HepG2 (cell line): Measurements from ENCODE around the gene WDR48. TPM values are rescaled to one million over a fixed set of nuclear protein-coding genes. Genes with fewer than 3 reads are reported as not detected.

Source experiments
- CCDC6 ChIP-seq: sonication (generic); formaldehyde crosslinking; IDR thresholded peaks from 2 replicates; pipeline ENCODE4 v1.8.1; 2022; ENCODE audit warnings: mild to moderate bottlenecking, missing genetic modification reagents, moderate library complexity
- CTCF ChIP-seq: sonication (generic); formaldehyde crosslinking; IDR thresholded peaks from 2 replicates; pipeline ENCODE4 v1.5.0; 2020; ENCODE audit warnings: mild to moderate bottlenecking, missing genetic modification reagents, moderate library complexity
- HNRNPL ChIP-seq: fragments of 200-400 bp; formaldehyde crosslinking; IDR thresholded peaks from 2 replicates; pipeline ENCODE4 v1.6.1; 2017; ENCODE audit warnings: mild to moderate bottlenecking, low read depth, low read length
- KDM1A ChIP-seq: IDR thresholded peaks from 2 replicates; pipeline ENCODE4 v1.6.1; 2016; ENCODE audit warnings: missing compliant biosample characterization
- TGIF2 ChIP-seq: IDR thresholded peaks from 2 replicates; pipeline ENCODE4 v1.6.1; 2016; ENCODE audit warnings: control low read depth, missing compliant biosample characterization
- ZNF276 ChIP-seq: sonication (generic); formaldehyde crosslinking; IDR thresholded peaks from 2 replicates; pipeline ENCODE4 v1.4.0; 2020; ENCODE audit warnings: mild to moderate bottlenecking, low read depth, missing genetic modification reagents
- ZNF362 ChIP-seq: sonication (generic); formaldehyde crosslinking; IDR thresholded peaks from 2 replicates; pipeline ENCODE4 v1.4.0; 2020; ENCODE audit warnings: missing genetic modification reagents, mild to moderate bottlenecking, borderline replicate concordance
- ZNF460 ChIP-seq: sonication (generic); formaldehyde crosslinking; IDR thresholded peaks from 2 replicates; pipeline ENCODE4 v1.5.1; 2020; ENCODE audit warnings: missing genetic modification reagents, mild to moderate bottlenecking, borderline replicate concordance
- ZNF598 ChIP-seq: sonication (generic); formaldehyde crosslinking; IDR thresholded peaks from 2 replicates; pipeline ENCODE4 v1.5.1; 2020; ENCODE audit warnings: mild to moderate bottlenecking, missing genetic modification reagents, borderline replicate concordance
- ZUFSP ChIP-seq: sonication (generic); formaldehyde crosslinking; IDR thresholded peaks from 2 replicates; pipeline ENCODE4 v1.9.0; 2021; ENCODE audit warnings: missing genetic modification reagents, mild to moderate bottlenecking, borderline replicate concordance
- polyA plus RNA-seq, 8 experiments: library from polyadenylated mRNA; depleted of rRNA in 3 of 8; stranded (reverse) in 7 of 8; unstranded in 1 of 8; fragments of >200 nt; fragmentation: Illumina TruSeq in 4 of 8; extraction: Trizol in 4 of 8; gene quantifications; 2 replicates each; pipeline versions ENCODE4 v1.2.1 to v1.2.3, GENCODE V29; 2011 to 2016; ENCODE audit warnings: low read depth in 4 of 8, missing spikeins in 1 of 8, mixed read lengths in 1 of 8; ENCODE audit not compliant: insufficient read depth in 1 of 8
- total RNA-seq, 5 experiments: library from RNA; depleted of rRNA; stranded (reverse); fragments of >200 nt; fragmentation: Illumina TruSeq; extraction: Trizol; gene quantifications; 2 replicates each; pipeline ENCODE4 v1.2.3, GENCODE V29; 2016; ENCODE audit warnings: low read depth in 1 of 5
- TF ChIP-seq, protein P1 (sequence below): sonication (generic); formaldehyde crosslinking; IDR thresholded peaks from 2 replicates; pipeline ENCODE4 v1.5.0; 2020; ENCODE audit warnings: mild to moderate bottlenecking, missing genetic modification reagents
- TF ChIP-seq, protein P2 (sequence below): sonication (generic); formaldehyde crosslinking; IDR thresholded peaks from 2 replicates; pipeline ENCODE4 v1.4.0; 2020; ENCODE audit warnings: missing genetic modification reagents

WDR48 gene
- total and polyA plus RNA-seq, 2 of the 13 experiments (the other 11 are each of a cell fraction or from before 2014, with no cell fraction given): 29.2 to 31.2 TPM

DNA sequence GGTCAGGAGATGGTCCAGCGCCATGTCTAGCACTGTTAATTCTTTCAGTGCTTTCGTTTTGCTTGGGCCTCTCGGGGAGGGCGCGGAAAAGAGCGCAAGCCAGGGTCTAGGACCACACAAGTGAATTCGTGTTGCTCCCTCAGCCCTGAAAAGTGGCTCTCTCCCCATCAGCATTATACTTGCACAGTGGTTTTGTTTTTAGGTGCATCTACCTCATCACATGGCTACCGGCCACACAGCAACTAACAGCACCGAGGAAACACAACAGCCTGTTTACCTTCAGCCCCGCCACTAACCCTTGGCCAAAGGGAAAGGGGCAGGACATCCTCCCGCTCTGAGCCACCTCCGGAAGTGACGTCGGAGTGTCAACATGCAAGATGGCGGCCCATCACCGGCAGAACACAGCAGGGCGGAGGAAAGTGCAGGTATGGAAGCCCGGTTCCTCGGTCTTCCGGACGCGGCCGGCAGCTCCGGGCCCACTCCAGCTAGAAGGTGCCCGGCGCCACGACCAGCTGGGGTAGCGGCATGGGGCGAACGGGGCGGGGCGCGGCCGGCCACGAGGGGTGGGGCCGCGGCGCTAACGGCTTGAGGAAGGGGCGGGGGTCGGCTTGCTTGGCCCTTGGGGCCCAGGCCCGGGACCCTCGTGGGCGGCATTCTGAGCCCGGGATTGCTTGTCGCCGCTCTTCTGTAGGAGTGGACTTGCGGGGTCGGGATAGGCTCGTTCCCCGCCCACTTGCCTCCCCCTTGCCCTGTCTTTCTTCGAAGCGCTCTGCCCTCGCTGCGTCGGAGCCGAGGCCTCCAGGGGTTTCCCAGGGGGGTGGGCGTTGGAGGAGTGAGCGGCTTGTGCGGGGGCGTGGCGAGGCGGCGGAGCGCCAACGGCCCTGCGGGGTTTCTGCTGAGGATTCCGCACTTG lies at the start of gene WDR48, which contains the start of gene SCN11A (continued):
- TF ChIP-seq, protein P1, sequence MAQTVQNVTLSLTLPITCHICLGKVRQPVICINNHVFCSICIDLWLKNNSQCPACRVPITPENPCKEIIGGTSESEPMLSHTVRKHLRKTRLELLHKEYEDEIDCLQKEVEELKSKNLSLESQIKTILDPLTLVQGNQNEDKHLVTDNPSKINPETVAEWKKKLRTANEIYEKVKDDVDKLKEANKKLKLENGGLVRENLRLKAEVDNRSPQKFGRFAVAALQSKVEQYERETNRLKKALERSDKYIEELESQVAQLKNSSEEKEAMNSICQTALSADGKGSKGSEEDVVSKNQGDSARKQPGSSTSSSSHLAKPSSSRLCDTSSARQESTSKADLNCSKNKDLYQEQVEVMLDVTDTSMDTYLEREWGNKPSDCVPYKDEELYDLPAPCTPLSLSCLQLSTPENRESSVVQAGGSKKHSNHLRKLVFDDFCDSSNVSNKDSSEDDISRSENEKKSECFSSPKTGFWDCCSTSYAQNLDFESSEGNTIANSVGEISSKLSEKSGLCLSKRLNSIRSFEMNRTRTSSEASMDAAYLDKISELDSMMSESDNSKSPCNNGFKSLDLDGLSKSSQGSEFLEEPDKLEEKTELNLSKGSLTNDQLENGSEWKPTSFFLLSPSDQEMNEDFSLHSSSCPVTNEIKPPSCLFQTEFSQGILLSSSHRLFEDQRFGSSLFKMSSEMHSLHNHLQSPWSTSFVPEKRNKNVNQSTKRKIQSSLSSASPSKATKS (CRISPR knock-in tag): no peak
- TF ChIP-seq CTCF (CRISPR knock-in tag): no peak
- peak; percentile 62; the same call in 1 of the 2 replicates for TF ChIP-seq KDM1A (CRISPR knock-in tag)
- no peak for TF ChIP-seq ZNF460 (CRISPR knock-in tag)
- no peak for TF ChIP-seq ZNF362
- peak; percentile 88 for TF ChIP-seq CCDC6 (CRISPR knock-in tag)
- no peak for TF ChIP-seq HNRNPL
- TF ChIP-seq TGIF2 (CRISPR knock-in tag): peak; percentile 87; the same call in 1 of the 2 replicates
- no peak for TF ChIP-seq ZUFSP (CRISPR knock-in tag)
- TF ChIP-seq ZNF276 (CRISPR knock-in tag): peak; percentile 23; the same call in 1 of the 2 replicates
- no peak; the same call in 1 of the 2 replicates for TF ChIP-seq ZNF598 (CRISPR knock-in tag)
- TF ChIP-seq, protein P2, sequence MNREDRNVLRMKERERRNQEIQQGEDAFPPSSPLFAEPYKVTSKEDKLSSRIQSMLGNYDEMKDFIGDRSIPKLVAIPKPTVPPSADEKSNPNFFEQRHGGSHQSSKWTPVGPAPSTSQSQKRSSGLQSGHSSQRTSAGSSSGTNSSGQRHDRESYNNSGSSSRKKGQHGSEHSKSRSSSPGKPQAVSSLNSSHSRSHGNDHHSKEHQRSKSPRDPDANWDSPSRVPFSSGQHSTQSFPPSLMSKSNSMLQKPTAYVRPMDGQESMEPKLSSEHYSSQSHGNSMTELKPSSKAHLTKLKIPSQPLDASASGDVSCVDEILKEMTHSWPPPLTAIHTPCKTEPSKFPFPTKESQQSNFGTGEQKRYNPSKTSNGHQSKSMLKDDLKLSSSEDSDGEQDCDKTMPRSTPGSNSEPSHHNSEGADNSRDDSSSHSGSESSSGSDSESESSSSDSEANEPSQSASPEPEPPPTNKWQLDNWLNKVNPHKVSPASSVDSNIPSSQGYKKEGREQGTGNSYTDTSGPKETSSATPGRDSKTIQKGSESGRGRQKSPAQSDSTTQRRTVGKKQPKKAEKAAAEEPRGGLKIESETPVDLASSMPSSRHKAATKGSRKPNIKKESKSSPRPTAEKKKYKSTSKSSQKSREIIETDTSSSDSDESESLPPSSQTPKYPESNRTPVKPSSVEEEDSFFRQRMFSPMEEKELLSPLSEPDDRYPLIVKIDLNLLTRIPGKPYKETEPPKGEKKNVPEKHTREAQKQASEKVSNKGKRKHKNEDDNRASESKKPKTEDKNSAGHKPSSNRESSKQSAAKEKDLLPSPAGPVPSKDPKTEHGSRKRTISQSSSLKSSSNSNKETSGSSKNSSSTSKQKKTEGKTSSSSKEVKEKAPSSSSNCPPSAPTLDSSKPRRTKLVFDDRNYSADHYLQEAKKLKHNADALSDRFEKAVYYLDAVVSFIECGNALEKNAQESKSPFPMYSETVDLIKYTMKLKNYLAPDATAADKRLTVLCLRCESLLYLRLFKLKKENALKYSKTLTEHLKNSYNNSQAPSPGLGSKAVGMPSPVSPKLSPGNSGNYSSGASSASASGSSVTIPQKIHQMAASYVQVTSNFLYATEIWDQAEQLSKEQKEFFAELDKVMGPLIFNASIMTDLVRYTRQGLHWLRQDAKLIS (CRISPR knock-in tag): peak; percentile 82; the same call in 1 of the 2 replicates
